HG03575 (cell line): Measurements from ENCODE around the gene OR56B4.
"Not testable (repeated sequence)": the region's sequence is repeated elsewhere in the genome, so short reads cannot be mapped to it uniquely, and the experiment has no call there.

ENCODE experiments used
- ATAC-seq: cut with Tn5 transposase; IDR thresholded peaks from one replicate; pipeline ENCODE4 v1.9.1; 2021; ENCODE audit not compliant: unreplicated experiment, insufficient number of reproducible peaks, low FRiP score; ENCODE audit errors: extremely low read depth

The OR56B4 gene

GRCh38 chr11:6135936-6136335 lies 28.5 kb downstream of the OR56B4 start:
- not testable (repeated sequence) for ATAC-seq

GRCh38 chr11:6142936-6143335 lies 35.5 kb downstream of the OR56B4 start:
- no peak for ATAC-seq

- not testable (repeated sequence) for ATAC-seq
These were observed 36.3 kb downstream of the OR56B4 start for GRCh38 chr11:6143737-6144136.

GRCh38 chr11:6151117-6151516 lies 43.6 kb downstream of the OR56B4 start:
- no peak for ATAC-seq

- no peak for ATAC-seq
These were observed 44.6 kb downstream of the OR56B4 start for GRCh38 chr11:6152126-6152525.

GRCh38 chr11:6156628-6157359 lies 49.3 kb downstream of the OR56B4 start:
- no peak for ATAC-seq
